ACHN (cell line): ENCODE data around the gene ZNF23.
"Not testable (repeated sequence)": the region's sequence is repeated elsewhere in the genome, so short reads cannot be mapped to it uniquely, and the experiment has no call there.

Experiments used
- DNase-seq: peaks from one replicate; pipeline ENCODE4 v3.0.0-alpha.2; 2015
- in situ Hi-C: cut with HindIII; loops from 2 replicates; pipeline ENCODE4 v1.10.0; 2017; ENCODE audit warnings: low sequenced_read_pairs, low pct_ligation_motif_present, low pct_unique_long_range_greater_than_20kb

The ZNF23 gene

GRCh38 chr16:71461686-71462648 lies at the start of gene ZNF23:
Gene ZNF23 (minus strand): TSS chr16:71462247. CDS start chr16:71456796, 5,451 bp downstream.
- DNase-seq = peak; percentile 82
- in situ Hi-C loops = no loop called here

DNA sequence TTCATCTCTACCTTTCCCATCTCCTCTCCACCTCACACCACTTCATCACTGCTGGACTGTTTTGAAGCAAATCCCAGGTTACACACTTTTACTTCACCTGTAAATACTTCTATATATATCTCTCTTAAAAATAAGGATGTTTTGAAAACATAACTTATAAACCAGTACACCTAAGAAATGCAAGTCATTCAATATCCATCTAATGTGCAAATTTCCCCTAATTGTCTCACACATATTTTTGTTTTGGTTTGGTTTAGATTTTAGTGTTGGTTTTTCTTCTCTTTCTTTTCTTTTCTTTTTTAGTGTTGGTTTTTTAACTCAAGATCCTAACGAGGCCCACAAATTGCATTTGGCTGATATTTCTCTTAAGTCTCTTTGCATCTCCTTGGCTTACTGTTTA lies 45.0 kb upstream of the ZNF23 start:
- no peak for DNase-seq
- in situ Hi-C loops = no loop called here

DNA sequence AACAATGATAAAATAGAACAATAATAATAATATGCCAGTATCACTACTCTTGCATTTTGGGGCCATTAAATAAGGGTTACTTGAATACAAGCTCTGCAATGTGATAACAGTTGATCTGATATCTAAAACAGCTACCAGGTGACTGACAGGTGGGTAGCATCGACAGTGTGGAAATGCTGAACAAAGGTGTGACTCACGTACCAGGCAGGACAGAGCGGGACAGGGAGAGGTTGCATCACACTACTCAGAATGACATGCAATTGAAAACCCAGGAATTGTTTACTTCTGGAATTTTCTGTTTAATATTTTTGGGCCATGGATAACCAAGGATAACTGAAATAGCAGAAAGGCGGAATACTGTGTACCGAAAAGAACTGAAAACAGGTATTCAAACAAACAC lies 42.9 kb upstream of the ZNF23 start:
- in situ Hi-C loops = no loop called here
- no peak for DNase-seq

DNA sequence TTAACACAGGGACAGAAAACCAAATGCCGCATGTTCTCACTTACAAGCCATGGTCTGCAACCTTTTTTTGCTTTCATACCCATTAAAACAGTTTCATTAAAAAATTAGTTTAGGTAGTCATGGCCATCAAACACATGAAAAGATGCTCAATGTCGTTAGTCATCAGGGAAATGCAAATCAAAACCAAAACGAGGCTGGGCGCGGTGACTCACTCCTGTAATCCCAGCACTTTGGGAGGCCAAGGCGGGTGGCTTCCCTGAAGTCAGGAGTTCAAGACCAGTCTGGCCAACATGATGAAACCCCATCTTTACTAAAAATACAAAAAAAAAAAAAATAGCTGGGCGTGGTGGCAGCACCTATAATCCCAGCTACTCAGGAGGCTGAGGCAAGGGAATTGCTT lies 42.0 kb upstream of the ZNF23 start:
- in situ Hi-C loops = not testable (repeated sequence)

GRCh38 chr16:71501547-71501946 lies 39.5 kb upstream of the ZNF23 start:
- no peak for DNase-seq
- in situ Hi-C loops = no loop called here

More for the DNA sequence above, 42.0 kb upstream of the ZNF23 start:
- not testable (repeated sequence) for DNase-seq

GRCh38 chr16:71500964-71501363 lies 38.9 kb upstream of the ZNF23 start:
- in situ Hi-C loops = no loop called here
- DNase-seq = no peak

GRCh38 chr16:71499775-71500364 lies 37.8 kb upstream of the ZNF23 start:
- peak; percentile 72 for DNase-seq

GRCh38 chr16:71498031-71498430 lies 36.0 kb upstream of the ZNF23 start:
- no peak for DNase-seq
- in situ Hi-C loops = no loop called here

More at GRCh38 chr16:71499775-71500364, 37.8 kb upstream of the ZNF23 start:
- in situ Hi-C loops = no loop called here

- DNase-seq = no peak
- in situ Hi-C loops = no loop called here
These were observed 31.2 kb upstream of the ZNF23 start for GRCh38 chr16:71493213-71493612.

- in situ Hi-C loops = no loop called here
- DNase-seq = no peak
These were observed 30.7 kb upstream of the ZNF23 start for GRCh38 chr16:71492786-71493185.

GRCh38 chr16:71491054-71491453 lies 29.0 kb upstream of the ZNF23 start:
- DNase-seq = no peak
- in situ Hi-C loops = no loop called here

- DNase-seq = no peak
- in situ Hi-C loops = no loop called here
These were observed 28.3 kb upstream of the ZNF23 start for GRCh38 chr16:71490361-71490760.

DNA sequence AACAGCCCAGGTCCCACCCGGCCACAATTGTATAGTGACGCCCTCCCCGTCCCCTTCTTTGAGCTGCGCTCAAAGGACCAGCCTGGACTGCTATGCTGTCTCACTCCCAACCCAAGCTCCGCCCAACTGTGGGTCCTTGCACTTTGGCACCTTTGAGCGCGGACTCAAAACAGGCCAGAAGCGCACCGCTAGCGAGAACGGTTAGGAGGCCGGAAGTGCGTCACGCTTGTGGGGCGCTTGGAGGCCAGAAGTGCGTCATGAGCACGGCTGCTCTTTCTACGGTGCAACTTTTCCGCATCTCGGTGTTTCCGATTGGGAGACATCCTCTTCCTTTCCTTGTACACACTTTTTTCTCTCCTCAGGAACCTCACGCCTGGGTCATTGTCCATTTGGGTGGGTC lies 27.1 kb upstream of the ZNF23 start, which contains the start of gene ZNF19:
Gene ZNF19, minus strand, starts transcription at position 203 of the 400 bp plus-strand sequence. CDS start 7,210 bp downstream, outside the sequence.
- in situ Hi-C loops = no loop called here
- no peak for DNase-seq

DNA sequence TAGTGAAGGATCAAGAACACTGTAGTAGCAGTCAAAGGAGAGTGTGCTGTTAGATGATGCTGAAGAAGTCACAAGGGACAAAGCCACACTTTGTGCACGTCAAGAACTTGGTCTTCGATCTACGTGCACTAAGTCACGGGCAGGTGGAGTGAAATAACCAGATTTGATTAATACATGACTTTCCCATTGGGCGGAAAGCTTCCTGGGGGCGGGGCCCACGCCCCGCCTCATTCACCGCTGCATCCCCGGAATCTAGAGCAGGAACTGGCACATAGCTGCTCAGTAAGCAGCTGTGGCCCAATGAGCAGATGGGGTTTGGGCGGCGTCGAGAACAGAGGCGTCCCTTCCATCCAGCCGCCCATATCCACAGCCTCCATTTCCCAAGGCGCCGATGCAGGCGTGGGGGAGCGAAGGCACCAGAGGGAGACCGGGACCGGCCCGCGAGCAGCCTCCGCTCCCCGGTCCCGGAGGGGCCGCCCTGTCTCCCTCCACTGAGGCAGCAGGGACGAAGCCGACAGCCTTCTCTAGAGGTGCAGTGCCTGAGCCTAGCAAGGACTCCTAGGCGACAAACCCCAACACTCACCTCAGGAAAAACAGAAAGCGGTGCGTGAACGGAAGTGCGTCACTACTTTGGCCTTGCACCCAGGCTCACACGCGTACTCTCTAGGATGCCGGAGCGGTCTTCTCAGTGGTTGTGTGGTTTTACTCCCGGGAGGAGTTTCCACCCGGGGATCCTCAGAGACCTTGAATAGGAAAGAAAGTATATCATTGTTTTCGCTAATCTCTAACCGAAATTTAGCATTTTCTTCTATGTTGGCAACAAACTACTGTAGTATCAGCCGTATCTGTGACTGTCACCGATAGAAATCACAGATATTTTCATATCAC lies 22.2 kb upstream of the ZNF23 start:
- DNase-seq = peak; percentile 93
- in situ Hi-C loops = no loop called here

DNA sequence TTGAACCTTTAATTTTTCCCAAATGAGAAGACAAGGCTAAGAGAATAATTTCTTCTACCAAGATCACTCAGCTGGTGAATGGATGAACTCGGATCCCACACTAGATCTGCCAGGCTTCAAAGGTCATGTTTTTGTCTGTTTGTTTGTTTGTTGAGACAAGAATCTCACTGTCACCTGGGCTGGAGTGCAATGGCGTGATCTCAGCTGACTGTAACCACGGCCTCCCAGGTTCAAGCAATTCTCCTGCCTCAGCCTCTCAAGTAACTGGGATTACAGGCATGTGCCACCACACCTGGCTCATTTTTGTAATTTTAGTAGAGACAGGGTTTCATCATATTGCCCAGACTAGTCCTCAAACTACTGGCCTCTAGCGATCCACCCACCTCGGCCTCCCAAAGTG lies 20.5 kb upstream of the ZNF23 start:
- no peak for DNase-seq
- in situ Hi-C loops = no loop called here

- in situ Hi-C loops = no loop called here
- DNase-seq = no peak
These were observed 18.9 kb upstream of the ZNF23 start for GRCh38 chr16:71480956-71481355.

- in situ Hi-C loops = no loop called here
- peak; percentile 35 for DNase-seq
These were observed 17.4 kb upstream of the ZNF23 start for GRCh38 chr16:71479420-71479819.

- in situ Hi-C loops = no loop called here
- DNase-seq = no peak
These were observed 14.5 kb upstream of the ZNF23 start for GRCh38 chr16:71476457-71477124.
